ENCODE measurements around the gene ACOT12. TPM values are rescaled to one million over a fixed set of nuclear protein-coding genes. Genes with fewer than 3 reads are reported as not detected.

The ACOT12 gene
- total and polyA plus RNA-seq, 9 of the 15 experiments (the other 6 are each of a cell fraction or from before 2014, with no cell fraction given), result 0.03 TPM; not detected in 8

GRCh38 chr5:81288021-81288433 is 105.9 kb downstream of the ACOT12 start (continued):
- TF ChIP-seq REST (IDR thresholded peaks at IDR 0.05; ENCODE audit: borderline replicate concordance) (no peak), REST (CRISPR knock-in tag; IDR thresholded peaks at IDR 0.05; ENCODE audit: low read depth) (no peak), DMBX1 (CRISPR knock-in tag; IDR thresholded peaks at IDR 0.05; ENCODE audit: borderline replicate concordance) (no peak), ZNF165 (CRISPR knock-in tag; IDR thresholded peaks at IDR 0.05; ENCODE audit: borderline replicate concordance) (no peak), ZNF175 (CRISPR knock-in tag; IDR thresholded peaks at IDR 0.05; ENCODE audit: low read depth) (no peak), ASH1L (IDR thresholded peaks at IDR 0.05; ENCODE audit: borderline replicate concordance, low read depth, partially characterized antibody) (no peak), ZFP30 (CRISPR knock-in tag; IDR thresholded peaks at IDR 0.05; ENCODE audit: borderline replicate concordance) (no peak)

Measured in K562 (cell line).